Measurements from ENCODE around the gene MAPKAP1. TPM values are rescaled to one million over a fixed set of nuclear protein-coding genes. Genes with fewer than 3 reads are reported as not detected.

MAPKAP1 gene
- total RNA-seq, 2 experiments from 2014 or later, result 58.7 to 63.6 TPM

DNA sequence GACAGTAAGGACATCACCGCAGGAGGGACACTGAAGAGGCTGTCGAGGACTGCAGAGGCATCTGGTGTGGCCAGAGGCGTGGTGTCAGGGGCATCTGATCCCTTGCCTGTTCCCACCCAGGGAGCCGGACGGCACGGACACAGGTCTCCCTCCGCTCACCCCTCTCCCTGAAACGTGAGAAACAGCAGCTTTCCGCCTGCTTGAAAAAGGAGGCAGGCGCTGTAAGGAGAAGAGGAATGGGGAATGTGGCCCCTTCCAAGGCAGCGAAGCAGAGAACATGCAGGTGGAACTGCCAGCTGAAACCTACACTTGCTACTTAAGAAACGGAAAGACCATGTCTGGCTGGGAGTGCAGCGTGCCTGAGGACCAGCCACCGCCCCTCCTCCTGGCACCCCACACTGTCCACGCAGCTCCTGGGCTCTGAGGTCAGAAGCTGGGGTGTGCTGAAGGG, 269.2 kb downstream of the MAPKAP1 start:
- ChIA-PET POLR2A (no interaction called here), CTCF (no interaction called here)
- Mint-ChIP-seq H3K27me3 (no peaks in the 10 kb centered on the region), H3K27ac (no peak overlapping the region), H3K4me3 (no peak overlapping the region), H3K9me3 (no peaks in the 10 kb centered on the region), H3K36me3 (ENCODE audit: low read depth) (no peaks in the 10 kb centered on the region), H3K4me1 (no peaks in the 10 kb centered on the region)
- no peak for DNase-seq

DNA sequence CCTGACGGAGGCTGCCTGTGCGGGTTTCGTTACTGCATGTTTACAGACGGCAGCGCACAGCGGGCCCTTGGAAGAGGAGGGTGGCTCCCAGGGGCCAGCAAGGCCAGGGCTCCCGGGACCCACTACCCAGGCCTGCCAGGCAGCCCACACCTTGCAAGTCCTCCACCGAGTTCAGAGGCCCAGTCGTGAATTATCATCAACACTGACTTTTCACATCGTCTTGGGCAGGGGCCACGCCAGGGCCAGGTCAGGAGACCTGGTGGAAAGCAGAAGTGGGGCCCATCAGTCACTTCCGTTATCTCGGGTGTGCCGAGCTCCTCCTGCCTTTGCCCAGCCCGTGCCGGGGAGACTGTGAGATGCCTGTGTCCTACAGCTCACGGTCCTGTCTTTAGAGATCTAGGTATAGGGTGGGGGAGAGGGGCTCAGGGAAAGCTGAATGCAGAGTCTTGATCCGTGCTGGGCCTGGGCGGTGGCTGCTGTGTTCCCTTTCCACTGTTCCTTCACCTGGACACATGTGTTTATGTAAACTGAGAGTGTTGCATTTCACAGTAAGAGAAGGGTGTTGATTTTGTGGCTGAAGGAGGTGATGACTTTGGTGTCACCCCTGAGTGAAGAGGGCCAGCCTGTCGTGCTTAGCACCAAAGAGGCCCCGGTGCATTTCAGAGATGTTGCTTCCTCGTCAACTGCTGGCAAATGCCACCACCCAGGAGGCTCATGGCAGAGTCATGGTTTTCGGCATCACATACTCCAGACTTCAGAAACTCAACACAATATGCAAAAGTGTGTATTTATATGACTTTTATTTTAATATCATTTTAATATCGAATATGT, 270.2 kb downstream of the MAPKAP1 start:
- no peak overlapping the region for H3K27ac Mint-ChIP-seq
- H3K27me3 Mint-ChIP-seq, result no peaks in the 10 kb centered on the region
- POLR2A ChIA-PET, result no interaction called here
- CTCF ChIA-PET, result interaction anchor here (0.6 to 1.8 kb wide), 2 partner anchors 29 to 517 kb away, joined by 3 to 5 read pairs; no protein-coding TSS in a partner anchor
- no peaks in the 10 kb centered on the region for H3K36me3 Mint-ChIP-seq (ENCODE audit: low read depth)
- no peaks in the 10 kb centered on the region for H3K9me3 Mint-ChIP-seq
- no peak overlapping the region for H3K4me3 Mint-ChIP-seq
- DNase-seq, result no peak
- H3K4me1 Mint-ChIP-seq, result no peaks in the 10 kb centered on the region

DNA sequence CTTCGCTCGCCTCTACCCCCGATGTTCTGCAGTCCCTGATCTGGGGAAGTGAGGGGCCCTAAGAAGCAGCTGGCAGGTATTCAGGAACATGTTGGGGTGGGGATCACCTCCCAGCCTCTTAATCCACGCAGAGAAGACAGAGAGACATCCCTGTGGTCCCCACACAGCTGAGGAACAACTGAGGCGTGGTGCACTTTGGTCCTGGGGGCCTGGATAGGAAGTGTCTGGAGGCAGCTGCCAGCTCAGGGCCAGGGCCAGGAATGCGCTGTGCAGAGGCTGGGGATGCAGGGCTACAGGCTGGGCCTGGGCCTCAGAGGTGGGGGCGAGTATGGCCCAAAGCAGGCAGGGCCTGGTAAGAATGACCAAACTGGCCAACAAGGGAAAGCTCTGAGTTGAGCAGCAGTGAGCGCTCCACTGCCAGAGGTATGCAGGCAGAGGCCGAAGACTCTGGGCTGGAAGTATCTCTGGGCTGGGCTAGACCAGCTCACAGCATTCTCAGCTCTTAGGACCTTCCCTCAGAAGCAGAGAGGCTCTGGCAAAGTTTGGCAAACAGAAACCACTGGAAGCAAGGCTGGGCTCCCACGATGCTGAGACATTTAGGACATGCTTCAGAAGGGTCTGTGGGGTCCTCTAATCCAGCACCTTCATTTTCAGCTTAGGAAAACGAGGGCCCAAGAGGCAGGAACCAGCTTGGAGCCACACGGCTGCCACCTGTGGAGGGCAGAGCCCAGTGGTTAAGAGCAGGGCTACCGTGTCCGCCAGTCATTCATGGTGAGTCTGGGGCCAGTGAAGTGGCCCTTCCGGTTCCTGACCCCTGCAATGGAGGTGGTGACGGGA, 271.0 kb downstream of the MAPKAP1 start:
- DNase-seq, result no peak
- Mint-ChIP-seq H3K36me3 (ENCODE audit: low read depth) (no peaks in the 10 kb centered on the region), H3K27me3 (no peaks in the 10 kb centered on the region), H3K27ac (no peak overlapping the region), H3K4me1 (no peaks in the 10 kb centered on the region), H3K9me3 (no peaks in the 10 kb centered on the region), H3K4me3 (no peak overlapping the region)
- ChIA-PET POLR2A (no interaction called here), CTCF (interaction anchor here (0.6 to 1.8 kb wide), 2 partner anchors 28 to 518 kb away, joined by 3 to 5 read pairs; no protein-coding TSS in a partner anchor)

DNA sequence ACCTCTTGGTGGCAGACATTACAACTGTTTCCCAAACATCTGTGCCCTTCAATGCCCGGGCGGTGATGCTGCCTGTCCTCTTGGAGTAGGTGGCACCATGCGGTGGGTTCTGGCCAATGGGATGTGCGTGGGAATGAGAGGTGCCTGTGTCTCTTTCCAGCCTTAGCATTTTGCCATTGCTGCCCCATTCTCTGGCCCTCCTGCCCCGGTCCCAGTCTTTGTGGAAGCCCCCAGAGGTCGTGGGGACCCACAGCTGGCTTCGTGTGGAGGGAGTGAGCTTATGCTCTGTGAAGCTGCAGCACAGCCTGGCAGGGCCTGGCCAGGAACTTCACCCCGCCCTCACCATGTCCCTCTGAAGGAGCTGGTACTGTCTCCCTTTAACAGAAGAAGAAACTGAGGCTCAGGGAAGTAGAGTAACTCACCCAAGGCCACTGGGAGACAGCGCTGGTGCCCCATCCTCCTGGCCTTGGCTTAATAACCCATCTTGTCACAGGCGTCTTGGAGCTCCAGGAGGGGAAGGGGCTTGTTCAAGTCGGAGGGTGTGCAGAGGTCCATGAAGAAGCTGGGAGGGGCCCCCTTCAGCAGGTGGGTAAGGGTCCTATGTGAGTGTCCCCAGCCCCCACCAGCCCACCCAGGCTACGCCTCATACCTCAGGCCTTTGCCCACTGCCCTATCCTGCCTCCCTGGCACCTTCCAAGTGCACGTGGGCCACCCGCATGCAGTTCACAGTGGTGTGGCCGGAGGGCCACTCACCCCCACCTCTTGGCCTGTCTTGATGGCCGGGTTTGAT, 271.8 kb downstream of the MAPKAP1 start:
- H3K27ac Mint-ChIP-seq, result no peak overlapping the region
- DNase-seq, result no peak
- H3K27me3 Mint-ChIP-seq, result no peaks in the 10 kb centered on the region
- no peak overlapping the region for H3K4me3 Mint-ChIP-seq
- no peaks in the 10 kb centered on the region for H3K4me1 Mint-ChIP-seq
- H3K9me3 Mint-ChIP-seq, result no peaks in the 10 kb centered on the region
- CTCF ChIA-PET, result interaction anchor here (1.8 kb wide), 1 partner anchor 27 kb away, joined by 5 read pairs; no protein-coding TSS in a partner anchor
- H3K36me3 Mint-ChIP-seq (ENCODE audit: low read depth), result no peaks in the 10 kb centered on the region
- POLR2A ChIA-PET, result no interaction called here

GRCh38 chr9:125433461-125434011, 273.5 kb downstream of the MAPKAP1 start:
- ChIA-PET POLR2A (no interaction called here), CTCF (no interaction called here)
- no peaks in the 10 kb centered on the region for H3K27me3 Mint-ChIP-seq
- H3K4me1 Mint-ChIP-seq, result no peaks in the 10 kb centered on the region
- no peaks in the 10 kb centered on the region for H3K9me3 Mint-ChIP-seq
- no peaks in the 10 kb centered on the region for H3K36me3 Mint-ChIP-seq (ENCODE audit: low read depth)
- no peak overlapping the region for H3K27ac Mint-ChIP-seq
- DNase-seq, result no peak
- no peak overlapping the region for H3K4me3 Mint-ChIP-seq

GRCh38 chr9:125432715-125433385, 274.2 kb downstream of the MAPKAP1 start:
- Mint-ChIP-seq H3K27me3 (no peaks in the 10 kb centered on the region), H3K9me3 (no peaks in the 10 kb centered on the region), H3K4me3 (no peak overlapping the region), H3K36me3 (ENCODE audit: low read depth) (no peaks in the 10 kb centered on the region), H3K27ac (no peak overlapping the region), H3K4me1 (no peaks in the 10 kb centered on the region)
- ChIA-PET CTCF (interaction anchor here (0.5 kb wide), 1 partner anchor 1887 kb away, joined by 4 read pairs; no protein-coding TSS in a partner anchor), POLR2A (no interaction called here)
- no peak for DNase-seq

DNA sequence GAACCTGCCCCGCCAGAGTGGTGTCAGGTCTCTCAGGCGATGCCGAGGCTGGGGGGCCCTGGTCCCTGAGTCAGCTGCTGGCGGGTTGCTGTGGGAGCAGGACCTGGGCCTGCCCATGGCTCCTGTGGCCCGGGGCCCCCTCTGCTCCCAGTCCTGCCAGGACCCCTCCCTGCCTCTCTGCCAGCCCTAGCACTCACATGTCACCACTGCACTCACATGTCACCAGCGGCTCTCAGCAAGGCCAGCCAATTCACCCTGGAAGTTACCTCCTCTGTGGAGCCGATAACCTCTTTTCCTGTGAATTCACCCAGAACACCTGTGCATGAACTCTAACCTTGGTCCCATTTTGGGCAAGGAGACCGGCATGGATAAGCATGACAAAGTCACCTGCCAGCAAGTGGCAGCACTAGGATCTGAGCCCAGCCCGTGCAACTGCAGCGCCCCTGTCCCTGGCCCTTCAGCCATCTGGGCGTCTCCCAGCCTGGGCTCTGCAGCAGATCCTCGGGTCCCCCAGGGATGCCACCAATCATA, 275.2 kb downstream of the MAPKAP1 start:
- no peaks in the 10 kb centered on the region for H3K27me3 Mint-ChIP-seq
- H3K36me3 Mint-ChIP-seq (ENCODE audit: low read depth), result no peaks in the 10 kb centered on the region
- no peaks in the 10 kb centered on the region for H3K4me1 Mint-ChIP-seq
- no peak overlapping the region for H3K27ac Mint-ChIP-seq
- ChIA-PET POLR2A (no interaction called here), CTCF (interaction anchor here (0.9 kb wide), 1 partner anchor 62 kb away, joined by 3 read pairs; no protein-coding TSS in a partner anchor)
- no peaks in the 10 kb centered on the region for H3K9me3 Mint-ChIP-seq
- no peak for DNase-seq
- no peak overlapping the region for H3K4me3 Mint-ChIP-seq

GRCh38 chr9:125431012-125431305, 276.0 kb downstream of the MAPKAP1 start:
- Mint-ChIP-seq H3K4me1 (no peaks in the 10 kb centered on the region), H3K9me3 (no peaks in the 10 kb centered on the region), H3K27me3 (no peaks in the 10 kb centered on the region), H3K36me3 (ENCODE audit: low read depth) (no peaks in the 10 kb centered on the region), H3K27ac (no peak overlapping the region), H3K4me3 (no peak overlapping the region)
- DNase-seq, result no peak
- ChIA-PET POLR2A (no interaction called here), CTCF (interaction anchor here (0.9 kb wide), 1 partner anchor 61 kb away, joined by 3 read pairs; no protein-coding TSS in a partner anchor)

DNA sequence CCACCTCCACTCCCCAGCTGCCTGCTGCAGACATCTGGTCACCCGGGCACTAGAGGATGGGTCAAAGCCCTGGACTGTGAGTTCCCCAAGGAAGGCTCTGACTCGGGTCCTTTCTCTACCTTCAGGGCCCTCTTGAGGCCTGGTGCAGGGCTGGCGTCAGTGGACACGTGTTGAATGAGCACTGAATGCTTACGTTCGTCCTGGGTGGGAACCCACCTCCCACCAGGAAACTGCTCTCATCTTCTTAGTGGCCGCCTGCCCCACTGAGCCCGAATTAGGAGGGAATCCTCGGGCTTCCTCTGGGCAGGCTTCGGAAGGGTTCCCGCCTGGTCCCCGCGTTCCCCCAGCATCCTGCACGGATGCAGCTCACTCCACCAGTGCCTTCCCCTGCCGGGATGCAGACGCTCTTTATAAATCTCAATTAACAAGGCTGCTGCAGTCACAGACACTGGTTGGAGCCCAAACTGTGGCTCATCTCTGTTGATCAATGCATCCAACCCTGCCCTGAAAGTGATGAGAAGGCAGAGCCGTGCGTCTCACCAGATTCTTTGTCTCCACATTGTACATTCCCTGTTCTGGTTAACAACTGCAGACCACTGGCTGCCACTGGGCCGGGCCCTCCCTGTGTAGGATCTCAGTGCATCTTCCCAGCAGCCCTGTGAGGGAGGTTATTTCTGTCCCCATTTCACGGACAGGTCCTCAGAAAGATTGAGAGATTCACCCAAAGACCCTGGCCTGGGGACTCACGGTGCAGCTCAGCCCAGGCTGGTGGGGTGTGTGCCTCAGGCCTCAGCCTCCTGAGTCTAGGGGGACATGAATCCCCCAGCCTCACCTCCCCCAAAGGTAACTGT, 276.6 kb downstream of the MAPKAP1 start:
- POLR2A ChIA-PET, result no interaction called here
- no peak overlapping the region for H3K27ac Mint-ChIP-seq

DNA sequence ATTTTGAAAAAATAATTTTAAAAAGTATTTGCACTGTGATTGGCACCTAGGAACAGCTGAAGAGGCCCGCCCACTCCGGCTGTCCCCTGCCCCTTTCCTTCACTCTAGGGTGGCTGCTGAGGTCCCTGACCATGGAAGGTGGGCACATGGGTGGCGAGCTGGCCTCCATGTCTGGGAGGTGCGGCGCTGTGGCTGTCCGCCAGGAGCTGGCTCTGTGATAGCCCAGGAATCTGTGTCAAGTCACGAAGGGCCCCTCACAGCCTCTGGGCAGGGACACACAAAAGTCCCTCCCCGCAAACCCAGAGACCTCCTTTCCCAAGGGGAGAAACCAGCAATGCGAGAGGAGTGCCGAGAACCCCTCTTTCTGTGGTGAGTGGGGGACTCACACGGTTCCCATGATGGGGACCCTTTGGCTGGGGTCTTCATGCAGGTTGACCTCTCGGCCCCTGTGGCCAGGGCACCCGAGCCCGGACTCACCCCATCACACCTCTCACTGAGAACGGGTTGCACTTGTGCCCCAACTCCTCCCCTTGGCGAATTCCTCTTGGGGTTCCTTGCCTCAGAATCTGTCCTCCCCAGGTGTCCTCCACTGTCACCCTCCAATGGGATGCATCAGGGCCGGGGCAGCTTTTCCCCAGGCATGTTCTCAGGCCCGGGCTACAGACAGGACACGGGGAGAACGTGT, 277.4 kb downstream of the MAPKAP1 start:
- Mint-ChIP-seq H3K27ac (no peak overlapping the region), H3K9me3 (no peaks in the 10 kb centered on the region), H3K4me1 (no peaks in the 10 kb centered on the region), H3K4me3 (no peak overlapping the region), H3K36me3 (ENCODE audit: low read depth) (no peaks in the 10 kb centered on the region), H3K27me3 (no peaks in the 10 kb centered on the region)
- ChIA-PET CTCF (interaction anchor here (1.5 kb wide), 1 partner anchor 22 kb away, joined by 3 read pairs; no protein-coding TSS in a partner anchor), POLR2A (no interaction called here)
- DNase-seq, result no peak

More for the DNA sequence above, 276.6 kb downstream of the MAPKAP1 start:
- Mint-ChIP-seq H3K9me3 (no peaks in the 10 kb centered on the region), H3K36me3 (ENCODE audit: low read depth) (no peaks in the 10 kb centered on the region), H3K27me3 (no peaks in the 10 kb centered on the region), H3K4me1 (no peaks in the 10 kb centered on the region), H3K4me3 (no peak overlapping the region)
- no peak for DNase-seq
- CTCF ChIA-PET, result interaction anchor here (1.5 kb wide), 1 partner anchor 22 kb away, joined by 3 read pairs; no protein-coding TSS in a partner anchor

All from activated CD4-positive, alpha-beta T cell treated with anti-CD3 and anti-CD28 coated beads, Interleukin-2, amount 10 ng/mL, durations not matched to agents 7 days and 5 days (primary cell).